HuH-7 (cell line): ENCODE measurements around the gene CASK.
"Not testable (repeated sequence)": the region's sequence is repeated elsewhere in the genome, so short reads cannot be mapped to it uniquely, and the experiment has no call there.

Experiments
- DNase-seq: peaks from one replicate; pipeline ENCODE4 v3.0.0; 2011; ENCODE audit warnings: low spot score

The CASK gene

DNA sequence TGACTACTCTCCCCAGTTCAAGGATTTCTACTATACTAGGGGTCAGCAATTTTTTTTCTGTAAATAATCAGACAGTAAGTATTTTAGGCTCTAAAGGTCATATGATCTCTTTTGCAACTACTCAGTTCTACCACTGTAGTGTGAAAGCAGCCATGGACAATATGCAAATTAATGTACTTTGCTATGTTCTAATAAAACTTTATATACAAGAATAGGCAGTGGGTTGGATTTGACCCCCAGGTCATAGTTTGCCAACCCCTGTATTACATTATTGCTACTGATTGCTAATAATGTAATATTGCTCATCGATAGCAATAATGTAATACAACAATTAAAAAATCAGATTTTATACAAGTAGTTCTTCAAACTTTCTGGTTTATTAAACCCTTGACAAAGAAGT, 293.8 kb downstream of the CASK start:
- DNase-seq, result no peak

DNA sequence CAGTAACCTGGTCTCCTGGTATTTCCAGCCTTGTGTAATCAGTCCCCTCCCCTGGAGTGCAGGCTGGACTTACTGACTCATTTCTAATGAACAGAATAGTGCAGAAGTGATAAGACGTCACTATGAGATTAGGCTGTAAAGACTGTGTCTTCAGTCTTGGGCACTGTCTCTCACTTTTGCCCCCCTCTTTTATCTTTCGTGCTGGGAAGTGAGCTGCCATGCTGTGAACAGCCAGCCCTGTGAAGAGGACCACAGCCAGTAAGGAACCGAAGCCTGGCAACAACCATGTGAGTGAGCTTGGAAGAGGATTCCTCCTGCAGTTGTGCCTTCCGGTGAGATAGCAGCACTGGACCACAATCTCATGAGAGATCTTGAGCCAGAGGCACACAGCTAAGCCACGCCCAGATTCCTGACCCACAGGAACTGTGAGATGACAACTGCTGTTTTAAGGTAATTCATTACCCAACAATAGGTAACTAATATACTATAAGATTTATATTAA, 302.1 kb downstream of the CASK start:
- DNase-seq, result peak; percentile 5

DNA sequence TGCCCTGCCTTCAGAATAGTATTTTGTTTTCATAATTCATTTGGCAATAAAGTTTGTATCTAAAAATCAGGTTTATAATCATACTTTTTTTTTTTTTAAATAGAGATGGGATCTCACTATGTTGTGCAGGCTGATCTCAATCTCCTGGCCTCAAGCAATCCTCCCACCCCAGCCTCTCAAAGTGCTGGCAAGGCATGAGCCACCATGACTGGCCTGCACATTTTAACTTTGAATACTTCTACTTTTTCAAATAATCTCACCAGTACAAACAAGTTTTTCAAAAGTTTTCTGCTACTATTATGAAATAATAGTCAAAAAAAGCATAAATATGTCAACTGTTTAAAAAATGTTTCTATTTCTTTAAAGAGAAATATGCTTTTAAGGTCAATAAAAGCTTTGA, 304.1 kb downstream of the CASK start:
- no peak for DNase-seq

DNA sequence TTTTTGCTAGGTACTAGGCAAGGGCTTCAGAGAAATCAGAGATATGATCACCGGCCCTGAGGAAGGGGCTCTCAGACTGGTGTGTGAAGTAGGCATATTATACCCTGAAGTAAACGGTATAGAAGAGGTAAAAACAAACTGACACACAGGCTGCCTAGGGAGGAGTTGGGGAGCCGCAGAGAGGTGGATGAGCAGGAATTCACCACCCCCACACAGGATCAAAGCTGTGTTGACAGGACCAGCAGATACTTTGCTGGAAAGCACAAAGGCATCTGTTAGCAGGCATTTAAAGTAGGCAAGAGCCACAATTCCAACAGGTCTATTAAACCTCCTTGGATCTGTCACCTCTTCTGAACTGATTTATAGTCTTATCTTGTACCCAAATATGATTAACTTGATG, 306.4 kb downstream of the CASK start:
- no peak for DNase-seq

DNA sequence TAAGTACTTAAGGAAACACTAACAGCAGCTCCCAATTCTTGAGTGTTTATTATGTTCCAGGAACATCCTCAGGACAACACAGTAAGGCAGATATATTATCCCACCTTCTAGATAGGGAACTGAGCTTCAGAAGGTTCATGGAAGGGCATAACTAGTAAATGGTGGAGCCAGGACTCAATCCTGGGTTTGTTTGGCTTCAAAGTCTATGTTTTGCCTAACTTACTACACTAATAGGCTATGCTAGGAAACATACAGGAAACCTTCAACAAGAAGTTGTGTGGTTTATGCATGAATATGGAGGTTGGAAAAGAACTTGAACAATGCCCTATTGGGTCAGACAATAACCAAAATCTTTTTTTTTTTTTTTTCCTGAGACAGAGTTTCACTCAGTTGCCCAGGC, 307.1 kb downstream of the CASK start:
- no peak for DNase-seq

DNA sequence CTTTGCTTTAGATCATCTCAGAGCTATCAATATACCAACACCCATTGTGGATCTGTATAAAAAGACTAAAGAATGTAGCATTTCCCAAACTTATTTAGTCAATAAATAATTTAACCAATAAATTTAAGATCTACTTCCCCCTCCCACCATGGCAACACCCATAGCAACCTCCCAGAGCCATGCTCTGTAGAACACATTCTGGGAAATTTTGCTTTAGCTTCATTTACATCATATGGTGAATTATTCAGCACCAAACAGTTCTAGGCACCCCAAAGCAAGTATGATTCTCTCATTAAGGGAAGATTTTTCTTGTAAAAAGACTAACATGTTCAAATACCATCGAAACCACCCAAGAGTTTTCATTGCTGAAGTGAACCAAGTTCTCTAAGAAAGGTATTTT, 315.1 kb downstream of the CASK start:
- no peak for DNase-seq

- no peak for DNase-seq
Observed at GRCh38 chrX:41607264-41607832, 316.0 kb downstream of the CASK start.

DNA sequence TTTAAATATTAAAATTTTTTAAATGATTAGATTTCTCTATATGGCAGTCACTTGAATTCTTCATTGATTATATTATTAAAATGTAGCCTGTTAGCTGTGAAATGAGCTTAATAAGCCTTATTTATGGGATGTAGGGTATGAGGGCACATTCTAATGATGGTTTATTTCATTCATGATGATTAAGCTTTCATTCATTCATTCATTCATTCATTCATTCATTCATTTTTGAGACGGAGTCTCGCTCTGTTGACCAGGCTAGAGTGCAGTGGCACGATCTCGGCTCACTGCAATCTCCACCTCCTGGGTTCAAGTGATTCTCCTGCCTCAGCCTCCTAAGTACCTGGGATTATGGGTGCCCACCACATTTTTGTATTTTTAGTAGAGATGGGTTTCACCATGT, 317.3 kb downstream of the CASK start:
- DNase-seq, result not testable (repeated sequence)

DNA sequence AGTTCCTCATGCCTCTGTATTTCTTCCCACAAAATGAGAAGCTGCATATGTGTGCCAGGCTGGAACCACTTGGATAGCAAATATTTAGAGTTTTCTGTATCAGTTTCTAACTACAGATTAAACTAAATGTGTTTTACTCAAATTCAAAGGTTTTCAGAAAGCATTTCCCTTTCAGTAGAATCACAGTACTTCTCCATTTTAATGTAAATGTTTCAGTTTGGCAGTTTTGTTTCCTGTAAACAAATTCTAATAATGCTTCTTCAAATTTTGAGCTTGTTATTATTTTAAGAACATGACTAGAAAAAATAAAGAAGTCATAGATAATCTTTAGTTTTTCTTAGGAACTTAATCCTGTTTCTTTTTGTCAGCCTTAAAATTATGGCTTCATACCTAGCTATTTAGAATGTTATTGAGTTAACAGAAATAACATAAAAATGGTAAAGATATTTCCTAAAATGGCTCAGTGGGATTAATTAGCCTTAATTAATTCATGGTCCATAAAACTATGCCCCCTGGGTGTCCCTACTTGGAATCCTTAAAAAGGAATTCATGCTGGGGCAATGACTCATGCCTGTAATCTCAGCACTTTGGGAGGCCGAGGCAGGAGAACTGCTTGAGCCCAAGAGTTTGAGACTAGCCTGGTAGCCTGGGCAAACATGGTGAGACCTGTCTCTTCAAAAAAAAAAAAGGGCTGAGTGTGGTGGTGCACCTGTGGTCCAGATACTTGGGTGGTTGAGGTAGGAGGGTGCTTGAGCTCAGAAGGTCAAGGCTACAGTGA, 318.4 kb downstream of the CASK start:
- no peak for DNase-seq

- no peak for DNase-seq
Observed at GRCh38 chrX:41604177-41604576, 319.2 kb downstream of the CASK start.

- DNase-seq, result no peak
Observed at GRCh38 chrX:41603596-41603995, 319.8 kb downstream of the CASK start.

DNA sequence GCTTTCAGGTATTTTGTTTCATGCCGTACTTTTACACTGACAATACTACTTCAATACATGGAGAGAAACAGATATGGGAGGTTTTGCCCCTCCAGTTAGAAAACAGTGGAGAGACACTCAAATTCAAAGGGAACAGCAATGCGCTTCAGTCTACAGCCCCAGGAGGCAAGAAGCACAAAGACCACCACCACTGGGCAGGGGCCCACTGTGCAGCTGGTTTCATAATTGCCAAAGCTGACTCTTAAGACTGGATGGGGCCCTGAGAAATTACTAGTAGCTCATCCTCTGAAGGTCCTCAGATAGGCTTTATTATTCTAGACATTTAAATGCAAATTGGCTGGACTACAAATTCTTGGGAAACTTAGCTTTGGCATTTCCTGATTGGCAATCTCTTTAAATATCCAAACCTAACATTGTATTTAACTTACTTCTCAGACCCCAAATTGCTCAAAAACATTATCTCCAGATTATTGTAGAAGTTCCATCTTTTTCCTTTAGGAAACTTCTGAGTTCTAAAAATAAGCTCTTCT, 320.5 kb downstream of the CASK start:
- no peak for DNase-seq

DNA sequence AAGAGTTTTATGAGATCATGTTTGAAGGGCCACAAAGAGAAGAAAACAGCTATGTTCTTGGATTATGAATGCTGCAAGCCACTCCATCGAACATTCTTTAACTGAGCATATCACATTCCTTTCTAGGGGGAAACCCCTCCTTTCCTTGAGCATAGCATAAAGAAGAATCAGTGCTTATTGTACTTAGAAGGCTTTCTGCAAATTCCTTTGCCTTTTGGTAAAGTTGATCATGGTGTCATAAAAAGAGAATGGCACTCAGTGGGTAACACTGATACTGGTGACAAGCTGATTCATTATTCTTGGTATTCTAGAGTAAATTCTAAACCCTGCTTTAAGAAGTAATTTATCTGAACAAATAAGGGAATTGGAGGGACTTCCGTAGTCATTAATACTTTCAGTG, 323.1 kb downstream of the CASK start:
- no peak for DNase-seq

DNA sequence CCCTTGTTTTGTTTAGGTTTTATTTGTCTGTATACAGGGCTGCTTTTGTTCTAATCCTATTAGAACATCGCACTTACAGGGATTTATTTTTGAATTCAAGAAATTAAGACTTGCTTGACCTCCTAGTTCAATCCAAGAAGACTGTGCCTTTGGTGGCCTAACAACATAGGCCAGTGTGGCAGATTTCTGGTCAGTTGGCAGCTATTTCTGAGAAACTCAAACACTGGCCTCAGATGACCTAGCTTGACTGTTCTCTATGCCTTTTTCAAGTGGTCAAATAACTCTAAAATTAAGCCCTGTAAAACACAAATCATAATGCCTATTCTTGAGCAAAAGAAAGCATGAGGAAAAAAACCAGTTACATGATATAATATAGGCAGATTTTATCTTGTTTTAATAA, 323.8 kb downstream of the CASK start:
- DNase-seq, result no peak

DNA sequence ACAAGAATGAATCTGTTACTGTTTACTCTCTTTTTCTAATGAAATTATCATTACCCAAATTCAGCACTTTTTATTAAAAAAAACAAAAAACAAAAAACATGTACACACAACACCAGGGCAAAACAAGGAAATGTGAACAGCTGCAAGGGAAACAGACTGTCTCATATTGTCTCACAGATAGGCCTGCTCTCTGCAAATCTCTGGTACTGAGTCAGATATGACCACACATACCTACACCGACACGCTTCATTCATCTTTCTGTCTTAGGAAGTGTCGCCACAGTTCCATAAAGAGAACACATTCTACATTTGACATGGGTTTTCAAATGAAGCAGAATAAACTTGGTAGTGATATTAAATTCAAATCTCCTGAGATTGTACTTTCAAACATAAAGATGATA, 326.8 kb downstream of the CASK start:
- DNase-seq, result no peak

DNA sequence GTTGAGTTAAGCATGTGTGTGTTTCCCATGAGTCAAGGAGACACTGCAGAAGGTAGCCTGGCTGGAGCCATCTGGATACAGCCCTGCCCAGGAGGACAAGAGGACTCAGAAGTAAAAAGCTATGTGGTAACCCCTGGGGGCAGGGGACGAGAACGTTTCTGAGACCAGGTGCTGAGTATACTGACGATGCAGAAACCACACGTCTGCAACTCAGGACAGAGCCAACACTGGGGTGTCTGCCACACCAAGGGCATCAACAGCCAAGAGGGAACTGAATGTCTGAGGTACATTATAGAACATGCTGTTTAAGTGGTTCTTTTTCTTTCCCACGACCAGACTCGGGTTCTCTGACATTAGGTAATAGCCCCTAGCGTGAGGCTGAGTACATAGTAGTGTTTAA, 328.7 kb downstream of the CASK start:
- no peak for DNase-seq

GRCh38 chrX:41591906-41592305, 331.4 kb downstream of the CASK start:
- DNase-seq, result no peak

DNA sequence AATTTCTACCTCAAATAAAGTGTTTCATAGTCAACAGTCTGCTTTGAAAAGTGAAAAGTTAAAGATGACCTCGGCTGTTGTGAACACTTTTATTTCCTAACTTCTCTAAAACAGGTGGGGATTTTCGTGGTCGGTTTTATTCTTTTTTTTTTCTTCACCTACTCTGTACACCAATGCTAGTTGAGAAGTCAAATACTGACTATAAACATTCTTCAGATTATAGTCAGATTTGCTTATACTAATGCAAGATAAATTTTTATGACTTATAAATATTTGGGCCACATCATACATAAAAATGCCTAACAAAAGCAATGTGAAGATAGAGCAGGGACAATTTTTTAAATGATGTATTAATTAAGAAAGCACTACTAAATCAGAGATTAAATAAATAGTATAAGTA, 332.7 kb downstream of the CASK start:
- no peak for DNase-seq

DNA sequence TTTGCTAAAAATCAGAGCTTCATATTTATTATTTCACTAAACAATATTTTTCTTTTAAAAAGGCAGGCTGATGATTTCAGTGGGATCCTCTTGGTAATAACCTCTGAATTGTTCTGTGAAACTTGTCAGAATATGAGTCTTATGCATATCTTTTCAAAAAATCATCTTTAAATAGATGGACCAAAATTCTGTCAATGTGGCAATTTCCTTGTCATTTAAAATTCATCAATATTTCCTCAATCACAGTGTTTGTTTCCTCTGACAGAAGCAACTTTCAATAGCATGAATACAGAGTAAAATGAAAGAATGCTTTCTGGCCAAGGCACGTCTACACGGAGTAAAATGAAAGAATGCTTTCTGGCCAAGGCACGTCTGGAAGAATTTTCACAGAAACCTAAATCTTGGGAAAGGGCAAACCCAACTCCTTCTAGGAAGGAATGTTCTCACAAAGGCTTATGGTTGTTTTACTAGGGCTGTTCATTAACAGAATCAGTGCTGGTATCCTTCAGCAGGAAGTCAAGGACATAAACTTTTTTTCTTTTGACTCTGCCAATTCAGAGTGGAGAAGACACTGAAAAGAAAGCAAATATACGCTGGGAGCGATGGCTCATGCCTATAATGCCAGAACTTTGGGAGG, 333.6 kb downstream of the CASK start:
- DNase-seq, result no peak

DNA sequence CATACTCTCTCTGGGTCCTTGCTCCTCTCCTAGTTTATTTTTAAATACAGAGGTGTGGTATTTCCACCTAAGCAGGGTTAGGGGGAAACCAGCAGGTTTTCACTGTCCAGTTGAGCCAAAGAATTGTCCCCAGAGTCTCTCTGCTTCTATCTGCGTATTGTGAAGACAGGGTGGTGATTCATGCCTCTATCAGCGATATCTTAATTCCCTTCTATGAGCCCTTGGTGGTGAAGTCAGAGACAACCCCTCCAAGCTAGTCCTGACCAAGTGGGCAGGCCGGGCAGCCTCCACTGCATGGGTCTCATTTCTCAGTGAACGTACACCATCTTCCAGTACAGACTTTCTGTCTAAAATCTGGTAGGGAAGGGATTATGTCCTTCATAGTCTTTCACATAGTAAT, 335.1 kb downstream of the CASK start:
- no peak for DNase-seq

DNA sequence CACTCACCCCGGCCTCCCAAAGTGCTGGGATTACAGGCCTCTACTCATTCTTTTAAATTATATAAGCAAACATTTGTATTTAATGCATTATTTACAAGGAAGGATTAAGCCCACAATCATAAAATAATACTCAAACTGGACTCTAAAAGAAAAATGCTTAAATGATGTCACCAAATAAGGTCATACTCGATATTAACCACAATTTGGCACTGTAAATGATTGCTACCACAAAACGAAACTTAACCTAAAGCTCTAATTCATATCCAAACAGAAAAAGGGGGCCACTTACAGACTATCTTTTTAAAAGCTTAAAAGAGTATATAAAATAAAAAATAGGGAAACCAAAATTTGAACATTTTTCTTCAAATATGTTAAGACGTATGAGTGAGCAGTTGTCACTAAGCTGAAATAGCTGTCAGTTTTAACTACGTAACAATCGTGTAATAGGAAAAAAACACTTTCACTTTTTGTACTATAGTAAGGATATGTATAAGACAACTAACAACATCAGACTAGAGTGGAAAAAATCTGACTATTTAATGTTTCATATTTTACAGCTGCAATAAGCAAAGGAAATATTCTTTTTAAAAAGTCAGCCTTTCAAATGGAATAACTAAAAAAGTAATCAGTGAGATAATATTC, 342.8 kb downstream of the CASK start:
- DNase-seq, result no peak

DNA sequence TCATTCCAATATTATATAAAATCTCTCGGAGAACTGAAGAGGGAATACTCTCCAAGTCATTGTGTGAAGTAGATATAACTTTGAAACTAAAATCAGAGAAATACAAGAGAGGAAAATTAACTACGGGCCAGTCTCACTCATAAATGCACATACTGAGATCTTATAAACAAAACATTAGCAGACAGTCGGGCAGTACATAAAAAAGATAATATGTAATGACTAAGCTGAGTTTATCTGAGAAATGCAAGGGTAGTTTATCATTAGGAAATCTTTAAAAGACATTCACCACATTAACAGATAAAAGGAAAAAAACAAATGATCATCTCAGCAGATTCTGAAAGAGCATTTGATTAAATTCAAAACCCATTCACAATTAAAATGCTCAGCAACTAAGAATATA, 359.5 kb downstream of the CASK start:
- DNase-seq, result no peak

DNA sequence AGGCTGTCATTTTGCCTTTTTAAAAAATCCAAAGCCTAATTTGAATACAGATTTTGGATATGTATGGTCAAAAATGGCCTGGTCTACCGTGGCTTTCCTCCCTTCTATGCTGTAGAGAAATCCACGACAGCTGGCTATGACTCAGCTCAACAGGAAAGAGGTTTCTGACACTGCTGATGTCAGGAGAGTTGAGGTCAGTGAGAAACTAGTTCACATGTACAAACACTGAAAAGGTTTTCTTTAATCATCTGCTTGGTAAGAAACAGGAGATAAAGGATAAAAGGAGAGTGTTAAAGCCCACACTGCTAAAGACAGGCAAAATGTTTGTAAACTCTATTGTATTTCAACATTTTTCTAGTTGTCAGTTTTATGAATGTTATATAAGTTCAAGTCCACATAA, 362.3 kb downstream of the CASK start:
- DNase-seq, result no peak
